Right lobe of liver (tissue), 4 donors: Measurements from ENCODE around the gene RAB30.

Source experiments
- POLR2A ChIP-seq: fragments of 450-650 bp; IDR thresholded peaks from one replicate; pipeline ENCODE4 v1.6.1; 2017; ENCODE audit warnings: antibody characterized with exemption, mild to moderate bottlenecking
- TF ChIP-seq, protein P1 (sequence below), 4 donors: fragments of 200-600 bp in 3 of 4; fragments of 450-650 bp in 1 of 4; IDR thresholded peaks; one replicate each; pipeline versions ENCODE4 v1.5.1 to v1.8.0; 2016 to 2022; ENCODE audit warnings: antibody characterized with exemption in 4 of 4, mild to moderate bottlenecking in 2 of 4
- donor health status: DM: no; HTN: no; CAD: no.
- donor health status: DM: no; HTN: no; CAD: no.
- donor health status: DM: no; HTN: yes; CAD: no.

DNA sequence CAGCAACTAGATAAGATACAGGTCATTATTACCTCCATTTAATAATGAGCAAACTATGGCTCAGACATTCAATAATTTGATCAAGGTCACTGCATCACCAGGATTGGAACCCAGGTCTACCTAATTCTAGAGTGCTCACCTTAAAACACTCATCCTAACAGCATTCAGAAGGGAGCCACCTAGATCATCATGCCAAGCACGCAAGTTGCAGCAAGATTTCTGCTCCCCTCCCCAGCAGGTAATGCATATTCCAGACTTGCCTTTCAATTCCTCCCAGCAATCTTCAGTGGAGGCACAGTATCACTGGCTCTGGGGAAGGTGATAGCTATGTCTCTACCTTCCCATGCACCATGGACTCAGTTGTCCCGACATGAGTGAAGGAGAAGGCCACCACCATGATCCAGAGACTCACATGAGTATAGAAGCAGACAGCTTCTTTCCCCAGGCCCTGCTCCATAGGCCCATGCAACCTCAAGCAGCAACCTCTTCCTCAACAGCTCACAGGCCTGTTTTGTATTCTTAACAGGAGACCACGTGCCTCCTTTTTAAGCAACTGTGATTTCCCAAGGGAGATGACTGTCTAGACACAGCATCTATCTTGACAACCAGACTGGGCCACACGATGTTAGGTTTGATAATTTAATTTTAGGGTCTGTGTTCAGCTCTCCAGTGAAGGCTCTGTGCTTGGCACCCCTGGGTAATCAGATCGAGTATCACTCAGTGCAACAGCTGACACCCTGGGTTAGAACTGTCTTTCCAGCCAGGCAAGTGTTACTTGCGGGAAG is 36.4 kb downstream of the RAB30 start:
- TF ChIP-seq, protein P1, sequence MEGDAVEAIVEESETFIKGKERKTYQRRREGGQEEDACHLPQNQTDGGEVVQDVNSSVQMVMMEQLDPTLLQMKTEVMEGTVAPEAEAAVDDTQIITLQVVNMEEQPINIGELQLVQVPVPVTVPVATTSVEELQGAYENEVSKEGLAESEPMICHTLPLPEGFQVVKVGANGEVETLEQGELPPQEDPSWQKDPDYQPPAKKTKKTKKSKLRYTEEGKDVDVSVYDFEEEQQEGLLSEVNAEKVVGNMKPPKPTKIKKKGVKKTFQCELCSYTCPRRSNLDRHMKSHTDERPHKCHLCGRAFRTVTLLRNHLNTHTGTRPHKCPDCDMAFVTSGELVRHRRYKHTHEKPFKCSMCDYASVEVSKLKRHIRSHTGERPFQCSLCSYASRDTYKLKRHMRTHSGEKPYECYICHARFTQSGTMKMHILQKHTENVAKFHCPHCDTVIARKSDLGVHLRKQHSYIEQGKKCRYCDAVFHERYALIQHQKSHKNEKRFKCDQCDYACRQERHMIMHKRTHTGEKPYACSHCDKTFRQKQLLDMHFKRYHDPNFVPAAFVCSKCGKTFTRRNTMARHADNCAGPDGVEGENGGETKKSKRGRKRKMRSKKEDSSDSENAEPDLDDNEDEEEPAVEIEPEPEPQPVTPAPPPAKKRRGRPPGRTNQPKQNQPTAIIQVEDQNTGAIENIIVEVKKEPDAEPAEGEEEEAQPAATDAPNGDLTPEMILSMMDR (IDR thresholded peaks at IDR 0.05): no peak
- TF ChIP-seq POLR2A: no peak
